GM12892 (cell line): ENCODE data around the gene WDR38.

Experiments used
- POLR2A ChIP-seq: IDR thresholded peaks from 2 replicates; pipeline ENCODE4 v1.6.1; 2011; ENCODE audit warnings: low read depth, low read length, control low read depth
- TAF1 ChIP-seq: IDR thresholded peaks from 2 replicates; pipeline ENCODE4 v1.6.1; 2011; ENCODE audit warnings: low read depth, mild to moderate bottlenecking, control low read depth, low read length, borderline replicate concordance

DNA sequence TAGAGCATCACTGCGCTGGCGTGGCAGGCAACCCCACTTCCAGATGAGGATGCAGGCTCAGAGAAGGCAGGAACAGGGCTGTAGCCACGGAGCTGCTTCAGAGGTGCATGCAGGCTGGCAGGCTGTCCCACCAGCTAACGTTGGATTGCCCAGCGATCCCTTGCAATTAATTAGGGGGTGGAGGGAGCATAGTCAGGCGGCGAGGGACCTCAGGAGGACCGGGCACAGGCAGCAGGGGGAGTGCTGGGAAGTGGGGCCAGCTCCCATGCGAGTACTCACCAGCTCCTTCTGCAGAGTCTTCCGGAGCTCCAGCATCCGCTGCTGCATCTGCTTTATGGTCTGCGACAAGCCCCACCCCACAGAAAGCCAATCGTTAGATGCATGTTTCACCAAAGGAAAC is 29.0 kb downstream of the WDR38 start:
- no peak for TF ChIP-seq POLR2A
- no peak for TF ChIP-seq TAF1
